Right renal pelvis (tissue), 4 donors: ENCODE results near the gene PLCB4. TPM values are rescaled to one million over a fixed set of nuclear protein-coding genes. Genes with fewer than 3 reads are reported as not detected.

Experiments
- DNase-seq, 4 donors: peaks; one replicate each; pipeline ENCODE4 v3.0.0-alpha.2; 2013; ENCODE audit warnings: low read depth in 4 of 4, low spot score in 3 of 4, missing footprints in 1 of 4
- polyA plus RNA-seq, 4 donors: library from polyadenylated mRNA; unstranded; fragments of 120-200 nt; gene quantifications; one replicate each; pipeline ENCODE4 v1.2.1, GENCODE V29; 2013; ENCODE audit not compliant: insufficient read length in 4 of 4

Gene PLCB4
- polyA plus RNA-seq, 4 donors, result 12.2 to 15.1 (median 14.0) TPM

- DNase-seq, result no peak
Observed at GRCh38 chr20:9476174-9476573, 407.3 kb downstream of the PLCB4 start.

DNA sequence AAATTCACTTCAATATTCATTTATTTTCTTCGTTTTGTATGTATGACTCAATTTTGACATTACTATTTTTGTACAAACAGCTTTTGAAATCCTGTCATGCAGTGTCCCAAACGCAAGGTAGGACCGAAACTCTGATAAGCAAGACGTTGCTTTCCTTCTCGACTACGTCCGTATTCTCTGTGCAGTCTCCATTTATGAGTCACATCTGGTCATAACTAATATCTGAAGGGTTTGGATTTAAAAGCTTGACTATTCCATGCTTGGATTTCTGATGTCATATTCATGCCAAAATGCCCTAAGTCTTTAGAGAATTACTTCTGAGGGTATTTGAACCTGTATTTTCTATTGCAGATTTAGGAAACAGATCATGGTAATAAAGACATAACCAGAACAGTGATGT lies 407.8 kb downstream of the PLCB4 start:
- DNase-seq, result no peak

GRCh38 chr20:9478771-9479170 lies 409.9 kb downstream of the PLCB4 start:
- DNase-seq, result no peak

- no peak for DNase-seq
Observed at GRCh38 chr20:9480066-9480465, 411.2 kb downstream of the PLCB4 start.

- no peak for DNase-seq
Observed at GRCh38 chr20:9482180-9482579, 413.3 kb downstream of the PLCB4 start.

DNA sequence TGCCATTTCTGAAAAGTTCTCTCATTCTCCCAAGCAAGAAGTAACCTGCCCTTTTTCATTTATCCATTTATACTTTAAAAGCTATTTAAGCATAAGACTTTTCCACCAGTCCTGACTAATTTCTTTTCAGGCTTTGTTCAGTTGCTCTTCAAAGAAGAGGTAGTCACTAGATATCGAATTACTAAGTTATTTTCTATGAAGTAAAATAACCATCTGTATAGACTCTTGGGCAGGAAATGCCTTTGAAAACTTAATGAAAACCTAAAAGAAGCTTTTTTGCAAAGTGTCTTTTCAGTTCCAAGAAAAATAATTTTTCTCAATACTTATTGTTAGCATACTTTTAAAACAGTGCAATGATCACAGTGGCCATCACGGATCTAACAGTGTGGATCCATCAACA lies 414.2 kb downstream of the PLCB4 start:
- no peak for DNase-seq

GRCh38 chr20:9485614-9486340 lies 416.9 kb downstream of the PLCB4 start:
- no peak for DNase-seq

- no peak for DNase-seq
Observed at GRCh38 chr20:9487231-9487630, 418.3 kb downstream of the PLCB4 start.

DNA sequence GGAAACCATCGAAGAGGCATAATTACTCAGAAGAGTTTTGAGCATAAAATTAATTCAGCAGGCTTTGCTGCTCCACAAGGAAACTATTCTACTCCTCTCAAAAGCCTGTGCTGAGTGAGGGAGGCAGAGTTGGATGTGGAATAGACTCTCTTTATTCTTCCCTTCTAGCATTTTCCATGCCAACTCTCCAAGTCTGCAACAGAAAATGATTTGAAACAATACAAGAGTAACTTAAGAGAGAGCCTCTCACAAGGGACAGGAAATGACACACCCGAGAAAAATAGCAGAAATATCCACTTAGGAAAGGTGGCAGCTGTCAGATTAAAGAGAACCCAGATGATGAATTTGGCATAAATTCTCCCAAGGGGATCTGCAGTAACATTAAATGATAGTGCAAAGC lies 419.2 kb downstream of the PLCB4 start:
- DNase-seq, result no peak

- no peak for DNase-seq
Observed at GRCh38 chr20:9490161-9490560, 421.3 kb downstream of the PLCB4 start.

- DNase-seq, result no peak
Observed at GRCh38 chr20:9490631-9491030, 421.7 kb downstream of the PLCB4 start.

DNA sequence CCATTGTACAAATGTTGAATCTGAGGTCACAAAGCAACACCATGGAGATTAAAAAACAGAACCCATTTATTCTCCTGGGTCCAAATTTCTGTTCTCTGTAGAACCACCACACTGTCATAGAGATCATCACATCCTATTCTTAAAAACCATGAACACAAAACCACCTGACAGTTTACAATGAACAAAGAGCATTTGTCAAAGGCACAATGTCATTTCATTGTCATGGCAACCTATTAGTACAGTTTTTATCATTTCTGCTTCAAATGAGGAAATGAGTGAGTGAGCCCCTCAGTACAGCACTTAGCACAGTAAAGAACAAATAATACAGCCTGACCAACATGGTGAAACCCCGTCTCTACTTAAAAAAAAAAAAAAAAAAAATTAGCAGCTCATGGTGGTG lies 422.4 kb downstream of the PLCB4 start:
- no peak for DNase-seq

DNA sequence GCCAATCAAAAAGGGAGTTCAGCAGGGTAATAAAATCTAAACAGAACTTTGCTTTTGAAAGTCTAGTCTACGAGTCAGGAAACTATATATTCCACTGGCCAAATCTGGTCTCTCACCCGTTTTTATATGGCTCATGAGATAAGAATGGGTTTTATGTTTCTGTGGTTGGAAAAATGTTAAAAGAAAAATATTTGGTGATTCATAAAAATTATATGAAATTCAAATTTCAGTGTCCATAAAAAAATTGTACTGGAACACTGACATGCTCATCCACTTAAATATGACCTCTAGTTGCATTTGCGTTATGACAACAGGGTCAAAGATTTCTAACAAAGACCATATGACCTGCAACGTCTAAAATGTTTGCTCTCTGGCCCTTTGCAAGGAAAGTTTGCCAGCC lies 423.2 kb downstream of the PLCB4 start:
- DNase-seq, result no peak

- DNase-seq, result no peak
Observed at GRCh38 chr20:9493803-9494202, 424.9 kb downstream of the PLCB4 start.

GRCh38 chr20:9495701-9496100 lies 426.8 kb downstream of the PLCB4 start:
- DNase-seq, result no peak

- no peak for DNase-seq
Observed at GRCh38 chr20:9496155-9496554, 427.3 kb downstream of the PLCB4 start.

DNA sequence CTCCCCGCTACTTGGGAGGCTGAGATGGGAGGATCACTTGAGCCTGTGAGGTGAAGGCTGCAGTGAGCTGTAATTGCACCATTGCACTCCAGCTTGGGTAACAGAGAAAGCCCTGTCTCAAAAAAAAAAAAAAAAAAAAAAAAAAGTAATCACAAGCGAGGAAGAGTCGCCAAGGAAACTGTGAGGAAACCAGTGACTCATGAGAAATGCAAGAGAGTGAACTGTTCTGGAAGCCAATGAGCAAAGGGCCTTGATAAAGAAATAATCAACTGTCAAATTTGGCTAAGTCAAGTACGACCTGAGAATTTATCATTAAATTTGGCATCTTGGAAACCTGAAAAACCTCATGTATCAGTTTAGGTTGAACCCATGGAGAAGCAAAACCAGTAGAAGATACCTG lies 429.4 kb downstream of the PLCB4 start:
- no peak for DNase-seq

DNA sequence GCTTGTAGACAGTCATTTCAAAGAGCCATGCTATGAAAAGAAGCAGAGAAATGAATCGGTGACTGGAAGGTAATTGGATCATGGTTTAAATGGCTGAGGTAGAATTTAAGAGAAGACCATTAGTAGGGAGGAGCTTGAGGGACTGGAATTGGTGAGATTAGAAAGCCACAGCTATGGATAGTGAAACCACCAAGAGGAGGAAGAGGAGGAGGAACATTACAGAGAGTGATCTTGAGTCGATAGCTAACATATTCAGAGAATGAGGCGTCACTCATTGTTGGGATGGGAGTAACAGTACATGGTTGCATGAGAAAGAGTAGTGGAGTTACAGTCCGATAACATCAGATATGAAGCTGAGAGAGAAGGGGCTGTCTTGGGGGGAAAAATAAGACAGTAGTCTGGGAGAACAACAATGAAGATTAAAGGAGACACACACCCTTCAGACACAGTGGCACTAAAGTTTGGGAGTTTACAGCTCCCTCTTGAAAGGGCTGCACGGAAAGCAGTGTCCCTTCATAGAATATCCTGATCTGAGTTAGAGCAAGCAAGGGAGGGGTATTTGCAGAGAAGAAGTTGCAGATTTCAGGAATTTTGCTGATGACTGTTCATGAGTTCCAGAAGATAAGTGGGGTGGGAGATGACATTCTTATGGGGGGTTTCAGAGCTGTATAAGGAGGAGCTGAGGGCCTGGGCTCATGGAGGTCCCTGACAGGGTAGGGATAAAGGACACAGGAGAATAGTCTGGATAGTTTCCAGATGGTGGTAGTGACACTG lies 430.4 kb downstream of the PLCB4 start:
- DNase-seq, result no peak

DNA sequence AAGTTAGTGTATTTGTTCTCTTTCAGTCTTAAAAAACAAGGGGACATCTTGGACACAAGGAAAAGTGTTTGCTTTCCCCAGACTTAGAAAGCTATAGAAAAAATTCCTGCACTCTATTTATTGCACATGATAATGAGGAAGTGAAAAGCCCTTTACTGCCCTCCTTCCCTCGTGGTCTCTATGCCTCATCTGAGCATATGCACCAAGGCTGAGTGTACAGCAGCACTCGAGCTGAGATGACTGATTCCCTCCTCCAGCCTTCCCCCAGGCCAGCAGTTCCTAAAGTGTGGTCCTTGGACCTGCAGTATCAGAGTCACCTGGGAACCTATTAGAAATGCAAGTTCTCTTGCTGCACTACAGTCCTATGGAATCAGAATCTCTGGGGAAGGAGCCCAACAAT lies 431.2 kb downstream of the PLCB4 start:
- no peak for DNase-seq

GRCh38 chr20:9501473-9501872 lies 432.6 kb downstream of the PLCB4 start:
- DNase-seq, result no peak

DNA sequence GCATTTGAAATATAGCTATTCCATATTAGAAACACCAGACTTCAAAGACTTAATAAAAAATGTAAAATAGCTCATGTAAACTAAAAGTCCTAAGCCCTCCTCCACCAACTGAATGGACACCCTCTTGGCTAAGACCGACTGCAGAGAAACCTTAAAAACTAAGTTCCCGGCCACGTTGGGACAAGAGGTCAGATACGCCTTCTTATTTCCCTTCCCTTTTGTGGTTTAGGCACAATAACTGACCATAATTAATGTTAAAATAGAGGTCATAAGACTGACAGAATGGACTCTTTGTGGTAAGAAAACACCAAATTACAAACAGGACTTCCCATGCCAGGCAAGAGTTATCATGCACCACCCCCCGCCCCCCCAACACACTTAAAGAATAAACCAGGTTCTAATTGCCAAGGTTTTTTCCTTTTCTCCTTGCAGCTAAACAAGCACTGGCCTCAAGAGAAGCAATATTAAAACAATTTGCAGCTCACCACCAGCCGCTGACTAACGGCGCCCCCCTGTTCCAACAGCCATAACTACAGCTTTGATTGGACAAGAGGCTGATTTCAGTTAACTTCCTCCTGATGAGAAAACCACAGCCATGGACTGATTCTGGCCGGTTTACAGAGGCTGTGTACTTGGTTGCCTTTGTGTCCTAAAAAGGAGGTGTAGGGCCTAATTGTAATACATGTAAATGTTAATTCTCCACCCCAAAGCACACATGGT lies 434.8 kb downstream of the PLCB4 start:
- DNase-seq, result no peak
